T-helper 1 cell (primary cell): ENCODE data around the gene ESCO1.

ENCODE experiments used
- DNase-seq, 5 donors: peaks; one replicate each; pipeline ENCODE4 v3.0.0-alpha.2; 2012 to 2020

Gene ESCO1

DNA sequence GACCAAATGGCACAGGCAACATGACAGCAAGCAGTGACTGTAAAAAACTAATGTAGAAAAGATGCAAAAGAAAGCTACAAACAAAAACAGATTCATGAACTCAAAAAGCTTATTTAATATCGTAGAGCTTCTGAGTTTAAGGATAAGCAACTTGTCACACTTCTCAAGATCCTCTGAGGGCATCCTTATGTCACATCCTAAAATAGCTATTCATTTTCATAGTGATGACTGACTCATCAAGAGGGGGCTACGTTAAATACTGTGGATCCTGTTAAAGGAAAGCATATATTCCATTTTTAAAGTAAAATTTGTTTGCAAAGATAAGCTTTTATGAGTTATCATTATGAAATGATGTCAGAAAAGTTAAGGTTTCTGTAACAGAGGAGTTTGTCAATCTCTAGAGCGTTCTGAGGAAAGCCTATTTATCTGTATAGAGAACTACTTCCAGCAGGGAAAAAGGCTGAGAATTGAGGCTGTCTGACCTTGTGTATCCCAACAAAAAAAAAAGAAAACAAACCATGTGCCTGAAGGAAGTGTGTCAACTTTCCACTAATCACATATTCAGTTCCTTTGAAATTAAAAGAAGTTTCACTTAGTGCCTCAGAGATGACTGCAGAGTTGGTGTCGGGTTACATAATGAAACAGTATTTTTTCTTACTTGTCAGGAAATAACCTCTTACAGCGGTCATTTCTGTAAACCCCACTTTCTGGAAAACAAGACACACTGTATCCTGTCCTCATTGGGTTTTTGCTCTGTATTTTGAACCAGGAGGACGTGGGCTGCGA is 115.5 kb downstream of the ESCO1 start:
- DNase-seq: no peak

DNA sequence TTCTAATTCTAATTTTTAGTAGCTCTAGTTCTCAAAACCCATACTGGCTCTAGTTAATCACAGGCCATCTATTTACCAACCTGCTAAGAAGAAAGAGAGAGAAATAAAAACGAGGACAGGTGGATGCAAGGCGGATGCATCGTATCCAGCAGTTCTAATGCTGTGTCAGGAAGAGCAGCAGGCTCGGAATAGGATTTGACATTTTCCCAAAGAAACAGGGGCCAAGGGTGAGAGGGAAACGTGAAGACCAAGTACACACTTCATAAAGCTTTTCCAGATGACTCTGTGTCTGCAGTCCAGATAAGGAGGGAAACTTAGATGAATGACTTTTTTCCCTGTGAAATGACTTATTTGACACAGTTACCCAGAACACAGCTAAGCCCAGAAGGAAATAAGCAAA is 117.5 kb downstream of the ESCO1 start:
- no peak for DNase-seq

DNA sequence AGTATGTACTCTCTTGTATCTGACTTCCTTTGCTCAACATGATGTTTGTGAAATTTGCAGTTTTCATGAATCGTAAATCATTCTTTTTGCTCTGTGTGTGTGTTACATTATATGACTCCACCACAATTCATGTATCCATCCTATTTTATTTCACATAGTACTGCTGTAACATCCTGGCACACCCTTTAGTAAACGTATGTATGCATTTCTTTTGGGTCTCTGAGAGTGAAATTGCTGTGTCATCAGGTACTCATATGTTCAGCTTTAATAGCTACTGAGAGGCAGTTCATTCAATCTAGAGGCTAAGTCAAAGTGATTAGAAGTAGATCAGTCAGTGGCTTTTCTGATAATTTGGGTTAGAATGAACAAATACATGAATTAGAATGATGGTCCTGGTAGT is 118.8 kb downstream of the ESCO1 start:
- DNase-seq: no peak

DNA sequence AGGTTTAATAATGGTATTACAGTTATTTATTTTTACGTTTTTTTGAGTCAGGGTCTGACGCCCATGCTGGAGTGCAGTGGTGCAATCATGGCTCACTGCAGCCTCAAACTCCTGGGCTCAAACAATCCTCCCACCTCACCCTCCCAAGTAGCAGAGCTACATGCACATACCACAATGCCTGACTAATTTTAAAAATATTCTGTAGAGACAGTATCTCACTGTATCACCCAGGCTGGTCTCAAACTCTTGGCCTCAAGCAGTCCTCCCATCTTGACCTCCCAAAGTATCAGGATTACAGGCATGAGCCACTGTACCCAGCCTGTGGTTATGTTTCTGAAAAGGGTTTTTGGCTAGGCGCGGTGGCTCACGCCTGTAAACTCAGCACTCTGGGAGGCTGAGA is 120.8 kb downstream of the ESCO1 start:
- DNase-seq: no peak
